SK-N-MC (cell line): Measurements from ENCODE around the gene TMPRSS9.

Experiments used
- FOXP2 ChIP-seq: optimal IDR thresholded peaks from 2 replicates; pipeline ENCODE3; 2011; ENCODE audit warnings: mild to moderate bottlenecking, moderate library complexity; ENCODE audit not compliant: insufficient read depth; ENCODE audit errors: extremely low read length, control extremely low read depth
- POLR2AphosphoS5 ChIP-seq: IDR thresholded peaks from 2 replicates; pipeline ENCODE4 v1.6.1; 2012; ENCODE audit warnings: mild to moderate bottlenecking, low read depth, low read length, borderline replicate concordance

DNA sequence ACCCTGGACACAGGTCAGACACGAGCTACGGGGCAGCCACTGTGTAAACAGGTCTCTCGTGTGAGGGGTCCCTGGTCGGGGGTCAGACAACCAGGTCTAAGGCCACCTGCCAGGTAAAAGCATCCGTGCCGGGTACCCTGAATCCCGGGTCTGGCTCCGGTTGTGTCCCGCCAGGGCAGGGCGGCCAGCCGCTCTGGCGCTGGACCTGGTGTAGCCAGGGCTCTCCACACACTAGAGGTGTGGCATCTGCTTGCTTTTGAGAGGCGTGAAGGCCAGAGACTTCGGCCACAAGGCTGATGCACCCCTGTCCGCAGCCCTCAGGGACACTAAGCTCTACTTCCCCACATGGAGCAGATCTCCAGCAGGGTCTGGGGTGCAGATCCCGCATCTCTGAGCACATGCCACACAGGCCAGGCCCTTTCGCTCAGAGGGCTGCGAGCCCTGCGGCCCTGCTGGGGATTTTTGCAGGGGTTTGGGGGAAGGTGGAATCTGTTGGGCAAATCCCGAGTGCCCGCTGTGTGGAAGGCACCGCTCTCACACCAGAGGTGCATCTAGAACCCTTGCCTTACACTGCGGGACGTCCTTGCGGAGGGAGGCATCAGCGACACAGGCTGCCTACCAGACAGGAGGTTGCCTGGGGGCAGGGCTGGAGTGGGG lies 81.2 kb downstream of the TMPRSS9 start:
- TF ChIP-seq POLR2AphosphoS5, result no peak
- no peak for TF ChIP-seq FOXP2
